T-helper 17 cell (primary cell): Measurements from ENCODE around the gene TUBA3E. TPM values are rescaled to one million over a fixed set of nuclear protein-coding genes. Genes with fewer than 3 reads are reported as not detected.
"Not testable (repeated sequence)": the region's sequence is repeated elsewhere in the genome, so short reads cannot be mapped to it uniquely, and the experiment has no call there.

Source experiments
- ATAC-seq: fragments of 150-1000 bp; cut with Tn5 transposase; 2 replicates; pipeline ENCODE4 v1.10.0; 2021; ENCODE audit warnings: mild to moderate bottlenecking, moderate library complexity
- DNase-seq, 3 donors: peaks; one replicate each; pipeline versions ENCODE4 v3.0.0 to v3.0.0-alpha.2; 2020 to 2021
- H3K9me3 ChIP-seq: one replicate; pipeline ENCODE4 v1.7.0; 2013; ENCODE audit warnings: low read length, mild to moderate bottlenecking; ENCODE audit not compliant: control insufficient read depth, poor library complexity, severe bottlenecking
- H3K27ac Mint-ChIP-seq: one replicate; pipeline ENCODE4 v1.8.0; 2022; ENCODE audit warnings: mild to moderate bottlenecking, moderate library complexity, mixed read lengths
- H3K27me3 Mint-ChIP-seq: one replicate; pipeline ENCODE4 v1.8.0; 2022; ENCODE audit warnings: mixed read lengths
- H3K36me3 Mint-ChIP-seq: one replicate; pipeline ENCODE4 v1.8.0; 2022; ENCODE audit warnings: low read depth, mixed read lengths
- H3K4me1 Mint-ChIP-seq: one replicate; pipeline ENCODE4 v1.8.0; 2022; ENCODE audit warnings: mild to moderate bottlenecking, mixed read lengths
- H3K4me3 Mint-ChIP-seq: one replicate; pipeline ENCODE4 v1.8.0; 2022; ENCODE audit warnings: mild to moderate bottlenecking, moderate library complexity, mixed read lengths
- total RNA-seq, 4 donors: library from RNA in 2 of 4; stranded (reverse) in 2 of 4; gene quantifications; one replicate each; pipeline ENCODE4 v1.2.3 and lab custom pipeline; 2022 to 2026

TUBA3E gene
- total RNA-seq, 2 donors from 2014 or later = not detected

GRCh38 chr2:130220505-130220904, 22.3 kb upstream of the TUBA3E start:
- not testable (repeated sequence) for H3K36me3 Mint-ChIP-seq, H3K27ac Mint-ChIP-seq, H3K9me3 ChIP-seq, H3K4me1 Mint-ChIP-seq, DNase-seq, H3K4me3 Mint-ChIP-seq, ATAC-seq
- peaks cover 14% of the 10 kb centered on the region for H3K27me3 Mint-ChIP-seq

GRCh38 chr2:130219147-130219546, 20.9 kb upstream of the TUBA3E start:
- not testable (repeated sequence) for H3K4me1 Mint-ChIP-seq, DNase-seq, H3K4me3 Mint-ChIP-seq, H3K36me3 Mint-ChIP-seq, ATAC-seq, H3K9me3 ChIP-seq, H3K27ac Mint-ChIP-seq
- peaks cover 14% of the 10 kb centered on the region for H3K27me3 Mint-ChIP-seq

DNA sequence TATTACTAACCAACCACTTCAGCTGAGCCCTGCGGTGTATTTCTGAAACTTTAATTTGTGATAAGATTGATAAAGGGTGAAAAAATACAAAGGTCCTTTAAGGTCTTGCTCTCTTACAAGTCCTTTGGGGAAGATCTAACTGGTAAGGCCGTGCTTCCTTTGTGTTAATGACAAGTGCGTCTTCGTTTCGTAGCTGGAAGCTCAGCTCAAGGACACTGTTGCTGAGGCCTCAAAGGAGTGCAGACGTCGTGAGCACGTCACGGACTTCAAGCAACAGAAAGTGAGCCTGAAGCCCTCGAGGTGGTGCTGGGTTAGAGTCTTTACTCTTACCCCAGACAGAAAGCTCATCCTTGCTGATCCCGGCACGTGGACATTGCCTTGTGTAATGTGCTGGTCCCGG, 8.8 kb upstream of the TUBA3E start:
- not testable (repeated sequence) for H3K4me1 Mint-ChIP-seq, H3K27ac Mint-ChIP-seq, H3K9me3 ChIP-seq, DNase-seq, H3K36me3 Mint-ChIP-seq, ATAC-seq, H3K4me3 Mint-ChIP-seq
- peaks cover 19% of the 10 kb centered on the region for H3K27me3 Mint-ChIP-seq

- not testable (repeated sequence) for H3K9me3 ChIP-seq, H3K4me3 Mint-ChIP-seq, ATAC-seq, H3K27me3 Mint-ChIP-seq, H3K4me1 Mint-ChIP-seq, DNase-seq, H3K36me3 Mint-ChIP-seq, H3K27ac Mint-ChIP-seq
Measured at GRCh38 chr2:130203150-130203549, 4.9 kb upstream of the TUBA3E start.

DNA sequence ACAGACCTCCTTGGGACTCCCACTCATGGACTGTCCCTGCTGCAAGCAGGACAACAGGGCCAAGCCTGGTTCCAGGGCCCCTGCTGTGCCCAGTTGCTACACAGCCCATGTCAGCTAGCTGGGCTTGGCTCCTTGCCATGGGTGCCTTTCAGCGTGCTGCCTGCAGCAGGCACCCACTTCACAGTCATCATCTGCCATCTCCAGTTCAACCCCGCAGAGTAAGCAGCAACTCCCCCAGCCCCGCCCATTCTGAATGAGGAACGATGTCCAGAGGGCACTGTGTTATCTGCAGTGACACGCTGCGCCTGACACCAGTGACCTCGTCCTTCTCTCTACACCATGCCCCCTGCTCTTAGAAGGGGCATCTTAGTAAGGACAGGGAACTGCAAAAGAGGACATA, 4.3 kb upstream of the TUBA3E start:
- DNase-seq, H3K9me3 ChIP-seq, H3K4me3 Mint-ChIP-seq, H3K27me3 Mint-ChIP-seq, ATAC-seq, H3K4me1 Mint-ChIP-seq, H3K27ac Mint-ChIP-seq, H3K36me3 Mint-ChIP-seq: not testable (repeated sequence)

DNA sequence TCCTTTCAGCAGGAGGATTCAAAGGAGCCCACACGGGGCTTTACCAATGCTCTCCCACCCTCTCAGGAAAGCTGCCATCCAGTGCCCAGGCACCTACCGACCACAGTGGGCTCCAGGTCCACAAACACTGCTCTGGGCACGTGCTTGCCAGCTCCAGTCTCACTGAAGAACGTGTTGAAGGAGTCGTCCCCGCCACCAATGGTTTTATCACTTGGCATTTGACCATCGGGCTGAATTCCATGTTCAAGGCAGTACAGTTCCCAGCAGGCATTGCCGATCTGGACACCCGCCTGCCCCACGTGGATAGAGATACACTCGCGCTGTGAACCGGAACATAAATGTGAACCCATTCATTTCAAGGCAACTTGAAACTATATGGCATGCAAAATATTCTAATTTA, 2.2 kb downstream of the TUBA3E start:
- DNase-seq, ATAC-seq, H3K27me3 Mint-ChIP-seq, H3K4me3 Mint-ChIP-seq, H3K4me1 Mint-ChIP-seq, H3K9me3 ChIP-seq, H3K36me3 Mint-ChIP-seq, H3K27ac Mint-ChIP-seq: not testable (repeated sequence)

GRCh38 chr2:130195089-130195635, 3.1 kb downstream of the TUBA3E start:
- not testable (repeated sequence) for H3K36me3 Mint-ChIP-seq, ATAC-seq, H3K27me3 Mint-ChIP-seq, H3K9me3 ChIP-seq, H3K4me1 Mint-ChIP-seq, H3K4me3 Mint-ChIP-seq, DNase-seq, H3K27ac Mint-ChIP-seq

- not testable (repeated sequence) for DNase-seq, H3K4me1 Mint-ChIP-seq, H3K27ac Mint-ChIP-seq, H3K9me3 ChIP-seq, ATAC-seq, H3K27me3 Mint-ChIP-seq, H3K4me3 Mint-ChIP-seq, H3K36me3 Mint-ChIP-seq
Measured at GRCh38 chr2:130193824-130194223, 4.4 kb downstream of the TUBA3E start.

- not testable (repeated sequence) for H3K9me3 ChIP-seq, H3K36me3 Mint-ChIP-seq, H3K27ac Mint-ChIP-seq, H3K4me3 Mint-ChIP-seq, H3K4me1 Mint-ChIP-seq, H3K27me3 Mint-ChIP-seq, ATAC-seq, DNase-seq
Measured at GRCh38 chr2:130192451-130192850, 5.8 kb downstream of the TUBA3E start.

- not testable (repeated sequence) for DNase-seq, H3K27me3 Mint-ChIP-seq, H3K4me3 Mint-ChIP-seq, ATAC-seq, H3K4me1 Mint-ChIP-seq, H3K27ac Mint-ChIP-seq, H3K36me3 Mint-ChIP-seq, H3K9me3 ChIP-seq
Measured at GRCh38 chr2:130191319-130191718, 6.9 kb downstream of the TUBA3E start.

DNA sequence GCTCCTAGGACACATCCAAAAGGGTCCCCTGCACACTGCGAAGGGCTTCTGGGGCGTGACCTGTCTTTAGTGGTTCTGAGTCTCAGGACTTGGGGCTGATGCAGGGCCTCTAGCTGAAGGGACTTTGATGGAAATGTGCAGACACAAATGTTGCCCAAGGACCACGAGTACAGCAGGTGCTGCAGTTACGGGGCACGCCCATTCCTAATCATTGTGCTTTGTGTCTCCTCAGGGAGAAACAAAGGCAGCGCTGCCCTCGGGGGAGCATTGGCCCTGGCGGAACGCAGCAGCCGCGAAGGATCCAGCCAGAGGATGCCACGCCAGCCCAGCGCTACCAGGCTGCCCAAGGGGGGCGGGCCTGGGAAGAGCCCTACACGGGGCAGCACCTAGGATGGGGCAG, 8.0 kb downstream of the TUBA3E start:
- H3K36me3 Mint-ChIP-seq = no peaks in the 10 kb centered on the region
- no peaks in the 10 kb centered on the region for H3K9me3 ChIP-seq
- no peak for ATAC-seq
- H3K4me3 Mint-ChIP-seq = no peak overlapping the region
- H3K4me1 Mint-ChIP-seq = peaks cover 5% of the 10 kb centered on the region
- DNase-seq = no peak
- no peaks in the 10 kb centered on the region for H3K27me3 Mint-ChIP-seq
- no peak overlapping the region for H3K27ac Mint-ChIP-seq

- ATAC-seq, DNase-seq, H3K9me3 ChIP-seq, H3K4me3 Mint-ChIP-seq, H3K36me3 Mint-ChIP-seq, H3K4me1 Mint-ChIP-seq, H3K27me3 Mint-ChIP-seq, H3K27ac Mint-ChIP-seq: not testable (repeated sequence)
Measured at GRCh38 chr2:130188958-130189357, 9.3 kb downstream of the TUBA3E start.

DNA sequence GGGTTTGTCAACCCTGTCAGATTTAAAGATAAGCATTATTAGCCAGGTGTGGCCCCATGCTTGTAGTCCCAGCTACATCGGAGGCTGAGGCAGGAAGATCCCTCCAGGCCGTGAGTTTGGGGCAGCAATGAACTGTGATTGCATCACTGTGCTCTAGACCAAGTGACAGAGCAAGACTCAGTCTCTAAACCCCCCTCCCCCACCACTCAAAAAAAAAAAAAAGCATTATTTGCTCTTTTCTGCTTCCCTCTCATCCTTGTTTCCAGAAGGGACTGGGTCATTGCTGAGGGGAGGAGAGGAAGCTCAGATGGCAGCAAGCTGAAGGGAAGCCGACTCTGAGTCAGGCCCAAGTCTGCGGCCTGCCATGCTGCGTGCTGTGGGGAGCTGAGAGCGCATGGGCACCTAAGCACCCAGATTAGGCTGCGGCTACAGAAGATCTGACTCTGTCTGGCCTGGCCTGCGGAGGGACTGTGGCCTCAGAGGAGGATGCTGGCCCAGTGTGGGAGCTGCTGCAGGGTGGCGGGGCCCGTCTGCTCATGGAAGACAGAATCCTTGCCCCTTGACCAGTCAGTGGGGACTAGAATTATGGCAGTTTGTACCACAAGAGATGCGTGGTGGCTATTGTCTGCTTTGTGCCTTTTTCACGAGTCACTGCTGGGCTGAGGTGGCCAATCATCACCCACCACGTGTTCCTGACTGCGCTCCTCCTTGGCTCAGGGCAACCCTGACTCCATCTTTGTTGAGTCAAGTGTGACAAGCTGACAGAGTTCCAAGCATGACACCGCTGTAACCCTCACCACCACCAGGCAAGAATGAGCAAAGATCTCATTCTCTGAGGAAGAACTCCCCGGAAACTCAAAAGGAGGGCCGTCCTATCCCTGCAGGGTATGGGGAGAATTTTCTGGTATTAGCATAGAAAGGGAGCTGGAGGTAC, 10.1 kb downstream of the TUBA3E start:
- ATAC-seq, H3K27me3 Mint-ChIP-seq, H3K27ac Mint-ChIP-seq: not testable (repeated sequence)

DNA sequence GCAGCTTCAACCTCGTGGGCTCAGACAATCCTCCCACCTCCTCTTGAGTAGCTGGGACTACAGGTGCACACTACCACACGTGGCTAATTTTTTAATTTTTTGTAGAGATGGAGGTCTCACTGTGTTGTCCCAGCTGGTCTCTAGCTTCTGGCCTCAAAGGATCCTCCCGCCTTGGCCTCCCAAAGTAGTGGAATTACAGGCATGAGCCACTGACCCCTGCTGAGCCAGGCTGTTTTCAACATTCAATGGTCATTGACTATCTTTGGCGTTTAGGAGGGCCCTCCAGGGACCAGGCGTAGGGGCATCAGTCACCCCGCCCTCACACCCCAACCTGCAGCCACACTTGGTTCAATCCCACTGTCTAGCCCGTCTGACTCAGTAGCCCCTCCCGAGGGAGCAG, 11.0 kb downstream of the TUBA3E start:
- H3K9me3 ChIP-seq = no peaks in the 10 kb centered on the region
- no peak for DNase-seq
- peaks cover 9% of the 10 kb centered on the region for H3K4me1 Mint-ChIP-seq
- peaks cover 2% of the 10 kb centered on the region for H3K36me3 Mint-ChIP-seq
- no peaks in the 10 kb centered on the region for H3K27me3 Mint-ChIP-seq
- no peak for ATAC-seq
- H3K27ac Mint-ChIP-seq = no peak overlapping the region
- H3K4me3 Mint-ChIP-seq = no peak overlapping the region

More for the DNA sequence above, 10.1 kb downstream of the TUBA3E start:
- not testable (repeated sequence) for H3K4me1 Mint-ChIP-seq, H3K4me3 Mint-ChIP-seq, H3K36me3 Mint-ChIP-seq, DNase-seq, H3K9me3 ChIP-seq
